IMR-90 (cell line): ENCODE results near the gene GRID1. TPM values are rescaled to one million over a fixed set of nuclear protein-coding genes. Genes with fewer than 3 reads are reported as not detected.

Experiments used
- ATAC-seq: fragments of 200-7000 bp; cut with Tn5 transposase; 2 replicates; pipeline ENCODE4 v1.9.1; 2020; ENCODE audit warnings: low read depth, mild to moderate bottlenecking, moderate library complexity
- BruUV-seq: library from RNA; stranded (reverse); fragments of 400-500 nt; replicated peaks from 2 replicates; lab custom pipeline; 2021; lab: Mats Ljungman, UMichigan
- CTCF ChIA-PET: fragments of 300-600 bp; formaldehyde crosslinking; extraction: SDS; loops from one replicate; lab custom pipeline; 2021; ENCODE audit warnings: antibody characterized with exemption; lab: Yijun Ruan, JAX
- POLR2A ChIA-PET: fragments of 300-600 bp; sonication (Branson Sonifier 250); formaldehyde crosslinking; loops from one replicate; lab custom pipeline; 2022; ENCODE audit warnings: antibody characterized with exemption; ENCODE audit not compliant: unreplicated experiment; lab: Charles Lee
- DNase-seq: peaks from one replicate; pipeline ENCODE4 v3.0.0; 2013
- H2AFZ ChIP-seq: replicated peaks from 2 replicates; pipeline ENCODE3; 2013; ENCODE audit warnings: low read length, mild to moderate bottlenecking; ENCODE audit not compliant: poor library complexity
- H2AK5ac ChIP-seq: 2 replicates; pipeline ENCODE4 v1.6.1; 2013; ENCODE audit warnings: low read depth, low read length, inconsistent platforms
- H2AK9ac ChIP-seq: replicated peaks from 2 replicates; pipeline ENCODE3; 2013; ENCODE audit warnings: mild to moderate bottlenecking, low read depth, low read length, moderate library complexity; ENCODE audit not compliant: poor library complexity
- H2BK120ac ChIP-seq: 2 replicates; pipeline ENCODE4 v1.6.1; 2013; ENCODE audit warnings: low read depth, low read length, inconsistent platforms
- H2BK15ac ChIP-seq: 3 replicates; pipeline ENCODE4 v1.6.1; 2013; ENCODE audit warnings: low read depth, low read length, inconsistent platforms
- H2BK20ac ChIP-seq: 2 replicates; pipeline ENCODE4 v1.6.1; 2013; ENCODE audit warnings: low read depth, mild to moderate bottlenecking, inconsistent platforms, low read length, moderate library complexity
- H2BK5ac ChIP-seq: 2 replicates; pipeline ENCODE4 v1.6.1; 2013; ENCODE audit warnings: mild to moderate bottlenecking, low read depth, low read length, inconsistent platforms; ENCODE audit not compliant: poor library complexity, severe bottlenecking
- H3K14ac ChIP-seq: replicated peaks from 2 replicates; pipeline ENCODE4 v1.6.1; 2013; ENCODE audit warnings: low read depth, low read length, inconsistent platforms
- H3K18ac ChIP-seq: 2 replicates; pipeline ENCODE4 v1.6.1; 2013; ENCODE audit warnings: low read depth, low read length, control low read depth
- H3K23ac ChIP-seq: 2 replicates; pipeline ENCODE4 v1.6.1; 2013; ENCODE audit warnings: low read depth, low read length, inconsistent platforms
- H3K27ac ChIP-seq: 2 replicates; pipeline ENCODE4 v1.5.1; 2013; ENCODE audit warnings: mild to moderate bottlenecking, control low read depth, low read length; ENCODE audit not compliant: insufficient read depth
- H3K27me3 ChIP-seq: 2 replicates; pipeline ENCODE4 v1.6.1; 2013; ENCODE audit warnings: low read length; ENCODE audit not compliant: control insufficient read depth, insufficient read depth
- H3K36me3 ChIP-seq: 2 replicates; pipeline ENCODE4 v1.6.1; 2013; ENCODE audit warnings: low read length, mixed read lengths; ENCODE audit not compliant: control insufficient read depth, insufficient read depth
- H3K4ac ChIP-seq: 2 replicates; pipeline ENCODE4 v1.6.1; 2013; ENCODE audit warnings: low read depth, low read length, inconsistent platforms
- H3K4me1 ChIP-seq: 2 replicates; pipeline ENCODE4 v1.6.1; 2013; ENCODE audit warnings: low read length, mixed read lengths; ENCODE audit not compliant: control insufficient read depth, insufficient read depth
- H3K4me2 ChIP-seq: 2 replicates; pipeline ENCODE4 v1.6.1; 2013; ENCODE audit warnings: low read depth, mild to moderate bottlenecking, control low read depth, low read length, moderate library complexity
- H3K4me3 ChIP-seq: 2 replicates; pipeline ENCODE4 v1.5.1; 2013; ENCODE audit warnings: low read depth, mild to moderate bottlenecking, control low read depth, low read length, moderate library complexity; ENCODE audit not compliant: insufficient read depth
- H3K56ac ChIP-seq: 2 replicates; pipeline ENCODE4 v1.6.1; 2013; ENCODE audit warnings: low read length, inconsistent platforms; ENCODE audit not compliant: insufficient read depth; ENCODE audit errors: extremely low read depth
- H3K79me1 ChIP-seq, 2 experiments: 2 replicates each; pipeline ENCODE4 v1.6.1; 2013; ENCODE audit warnings: low read length in 2 of 2, inconsistent platforms in 1 of 2, low read depth in 1 of 2
- H3K9ac ChIP-seq: 2 replicates; pipeline ENCODE4 v1.6.1; 2013; ENCODE audit warnings: low read depth, low read length, control low read depth
- H3K9me1 ChIP-seq: 2 replicates; pipeline ENCODE4 v1.6.1; 2013; ENCODE audit warnings: low read length, inconsistent platforms; ENCODE audit not compliant: insufficient read depth
- H3K9me3 ChIP-seq: 2 replicates; pipeline ENCODE4 v1.6.1; 2013; ENCODE audit warnings: low read length; ENCODE audit not compliant: control insufficient read depth, insufficient read depth
- H4K20me1 ChIP-seq: 2 replicates; pipeline ENCODE4 v1.6.1; 2013; ENCODE audit warnings: low read length, inconsistent platforms; ENCODE audit not compliant: insufficient read depth
- H4K5ac ChIP-seq: 2 replicates; pipeline ENCODE4 v1.6.1; 2013; ENCODE audit warnings: mild to moderate bottlenecking, low read depth, low read length, control low read depth
- H4K8ac ChIP-seq, 2 experiments: 2 replicates each; pipeline ENCODE4 v1.6.1; 2013; ENCODE audit warnings: low read depth in 2 of 2, low read length in 2 of 2, control low read depth in 1 of 2, inconsistent platforms in 1 of 2
- H4K91ac ChIP-seq: 2 replicates; pipeline ENCODE4 v1.6.1; 2013; ENCODE audit warnings: low read depth, low read length, inconsistent platforms; ENCODE audit not compliant: insufficient read depth
- BHLHE40 ChIP-seq: fragments of 150-350 bp; IDR thresholded peaks from 2 replicates; pipeline ENCODE4 v1.6.1; 2016; ENCODE audit warnings: mild to moderate bottlenecking, low read depth, low read length
- CEBPB ChIP-seq: IDR thresholded peaks from 2 replicates; pipeline ENCODE4 v1.6.1; 2012; ENCODE audit warnings: low read depth, low read length, improper control_type of control experiment
- CHD1 ChIP-seq: IDR thresholded peaks from 2 replicates; pipeline ENCODE4 v1.6.1; 2012; ENCODE audit warnings: low read depth, low read length, improper control_type of control experiment
- CTCF ChIP-seq: conservative IDR thresholded peaks from 2 replicates; pipeline ENCODE4 v1.5.1; 2012; ENCODE audit warnings: mild to moderate bottlenecking, low read depth, low read length, improper control_type of control experiment
- FOS ChIP-seq: fragments of 150-350 bp; IDR thresholded peaks from 2 replicates; pipeline ENCODE4 v1.6.1; 2016; ENCODE audit warnings: low read depth, low read length
- MAFK ChIP-seq: IDR thresholded peaks from 2 replicates; pipeline ENCODE4 v1.6.1; 2012; ENCODE audit warnings: low read depth, low read length, improper control_type of control experiment
- MAZ ChIP-seq: IDR thresholded peaks from 2 replicates; pipeline ENCODE4 v1.6.1; 2012; ENCODE audit warnings: low read depth, mild to moderate bottlenecking, low read length, improper control_type of control experiment, moderate library complexity, borderline replicate concordance
- MXI1 ChIP-seq: IDR thresholded peaks from 2 replicates; pipeline ENCODE4 v1.6.1; 2012; ENCODE audit warnings: low read depth, mild to moderate bottlenecking, low read length, moderate library complexity, borderline replicate concordance
- NFE2L2 ChIP-seq: fragments of 150-350 bp; IDR thresholded peaks from 2 replicates; pipeline ENCODE4 v1.6.1; 2016; ENCODE audit warnings: low read depth, mild to moderate bottlenecking, low read length
- POLR2A ChIP-seq: IDR thresholded peaks from 2 replicates; pipeline ENCODE4 v1.6.1; 2012; ENCODE audit warnings: mild to moderate bottlenecking, low read depth, low read length
- RAD21 ChIP-seq: IDR thresholded peaks from 2 replicates; pipeline ENCODE4 v1.6.1; 2012; ENCODE audit warnings: low read length, improper control_type of control experiment
- RCOR1 ChIP-seq: IDR thresholded peaks from 2 replicates; pipeline ENCODE4 v1.6.1; 2012; ENCODE audit warnings: mild to moderate bottlenecking, low read length, improper control_type of control experiment; ENCODE audit not compliant: insufficient replicate concordance
- RFX5 ChIP-seq: IDR thresholded peaks from 2 replicates; pipeline ENCODE4 v1.8.0; 2012; ENCODE audit warnings: low read depth, mild to moderate bottlenecking, low read length, moderate library complexity
- SMC3 ChIP-seq: fragments of 150-350 bp; IDR thresholded peaks from 2 replicates; pipeline ENCODE4 v1.6.1; 2016; ENCODE audit warnings: low read depth, mild to moderate bottlenecking, antibody characterized with exemption, low read length, moderate library complexity
- USF2 ChIP-seq: fragments of 150-350 bp; IDR thresholded peaks from 2 replicates; pipeline ENCODE4 v1.6.1; 2017; ENCODE audit warnings: mild to moderate bottlenecking, antibody characterized with exemption, low read length, low read depth
- dilution Hi-C: fragments of 300-500 bp; cut with HindIII; formaldehyde crosslinking; loops from one replicate; pipeline ENCODE4 v1.14.3; 2018; ENCODE audit warnings: low sequenced_read_pairs; ENCODE audit not compliant: unreplicated experiment
- in situ Hi-C: fragments of 300-500 bp; cut with MboI; formaldehyde crosslinking; loops from 3 replicates; pipeline ENCODE4 v1.14.3; 2019; ENCODE audit warnings: low sequenced_read_pairs, inconsistent platforms, mixed read lengths
- intact Hi-C: fragments of 100-400 bp; cut with micrococcal nuclease; formaldehyde crosslinking; loops from 2 replicates; pipeline ENCODE4 v1.10.0; 2022
- polyA plus RNA-seq, 3 experiments: library from polyadenylated mRNA; depleted of rRNA; stranded (reverse); fragments of >200 nt; gene quantifications; 2 replicates each; pipeline ENCODE4 v1.2.3, GENCODE V29; 2012; ENCODE audit warnings: low replicate concordance in 1 of 3
- total RNA-seq: library from RNA; depleted of rRNA; stranded (reverse); fragments of >200 nt; gene quantifications from 2 replicates; pipeline ENCODE4 v1.2.3, GENCODE V29; 2012
- TF ChIP-seq, protein P1 (sequence below): fragments of 150-350 bp; IDR thresholded peaks from 2 replicates; pipeline ENCODE4 v1.6.1; 2016; ENCODE audit warnings: low read depth, mild to moderate bottlenecking, low read length, moderate library complexity, borderline replicate concordance

The GRID1 gene
- total and polyA plus RNA-seq, 2 of the 4 experiments (the other 2 are of a cell fraction) = not detected

DNA sequence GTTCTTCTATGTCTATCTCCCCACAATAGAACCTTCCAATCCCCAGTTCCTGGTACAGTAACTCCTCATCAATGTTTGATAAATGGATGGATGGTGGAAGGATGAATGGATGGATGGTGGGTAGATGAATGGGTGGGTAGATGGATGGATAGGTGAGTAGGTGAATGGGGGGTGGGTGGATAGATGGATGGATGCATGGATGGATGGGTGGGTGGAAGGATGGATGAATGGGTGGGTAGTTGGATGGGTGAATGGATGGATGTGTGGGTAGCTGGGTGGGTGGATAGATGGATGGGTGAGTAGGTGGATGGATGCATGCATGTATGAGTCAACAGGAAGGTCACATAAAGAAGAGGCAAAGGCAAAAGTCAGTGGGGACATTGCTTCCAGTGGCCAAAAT lies 116.8 kb downstream of the GRID1 start:
- Histone ChIP-seq H3K4me3 (no peak overlapping the region), H3K9me3 (no peaks in the 10 kb centered on the region), H2AK5ac (no peak overlapping the region), H2BK120ac (no peak overlapping the region), H4K91ac (no peak overlapping the region), H2BK15ac (no peak overlapping the region), H3K14ac (no peak overlapping the region), H4K8ac (no peak overlapping the region), H2AFZ (no peak overlapping the region), H3K18ac (no peak overlapping the region), H2AK9ac (no peak overlapping the region), H3K9me1 (no peaks in the 10 kb centered on the region), H2BK5ac (no peak overlapping the region), H3K4ac (no peak overlapping the region), H3K79me1 (no peaks in the 10 kb centered on the region), H3K23ac (no peak overlapping the region), H3K9ac (no peak overlapping the region), H3K4me2 (no peak overlapping the region), H3K27ac (no peak overlapping the region), H3K4me1 (no peaks in the 10 kb centered on the region), H3K36me3 (no peaks in the 10 kb centered on the region), H2BK20ac (no peak overlapping the region), H4K5ac (no peak overlapping the region), H4K20me1 (no peaks in the 10 kb centered on the region), H3K56ac (no peak overlapping the region), H3K27me3 (no peaks in the 10 kb centered on the region)
- TF ChIP-seq CTCF (no peak), USF2 (no peak), SMC3 (no peak), RAD21 (no peak), POLR2A (no peak), NFE2L2 (no peak), MXI1 (no peak), MAZ (no peak), CEBPB (no peak), FOS (no peak), RCOR1 (no peak), CHD1 (no peak), RFX5 (no peak), BHLHE40 (no peak), MAFK (no peak)
- TF ChIP-seq, protein P1, sequence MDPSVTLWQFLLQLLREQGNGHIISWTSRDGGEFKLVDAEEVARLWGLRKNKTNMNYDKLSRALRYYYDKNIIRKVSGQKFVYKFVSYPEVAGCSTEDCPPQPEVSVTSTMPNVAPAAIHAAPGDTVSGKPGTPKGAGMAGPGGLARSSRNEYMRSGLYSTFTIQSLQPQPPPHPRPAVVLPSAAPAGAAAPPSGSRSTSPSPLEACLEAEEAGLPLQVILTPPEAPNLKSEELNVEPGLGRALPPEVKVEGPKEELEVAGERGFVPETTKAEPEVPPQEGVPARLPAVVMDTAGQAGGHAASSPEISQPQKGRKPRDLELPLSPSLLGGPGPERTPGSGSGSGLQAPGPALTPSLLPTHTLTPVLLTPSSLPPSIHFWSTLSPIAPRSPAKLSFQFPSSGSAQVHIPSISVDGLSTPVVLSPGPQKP = no peak
- intact Hi-C loops (no loop called here), in situ Hi-C loops (no loop called here), dilution Hi-C loops (no loop called here)
- no TSS peak for BruUV-seq
- ChIA-PET CTCF (no interaction called here), POLR2A (no interaction called here)
- no peak for DNase-seq
- ATAC-seq = no peak
